IMR-90 (cell line): ENCODE data around the gene TPT1. TPM values are rescaled to one million over a fixed set of nuclear protein-coding genes. Genes with fewer than 3 reads are reported as not detected.

Experiments
- ATAC-seq: fragments of 200-7000 bp; cut with Tn5 transposase; 2 replicates; pipeline ENCODE4 v1.9.1; 2020; ENCODE audit warnings: low read depth, mild to moderate bottlenecking, moderate library complexity
- BruUV-seq: library from RNA; stranded (reverse); fragments of 400-500 nt; replicated peaks from 2 replicates; lab custom pipeline; 2021; lab: Mats Ljungman, UMichigan
- CTCF ChIA-PET: fragments of 300-600 bp; formaldehyde crosslinking; extraction: SDS; loops from one replicate; lab custom pipeline; 2021; ENCODE audit warnings: antibody characterized with exemption; lab: Yijun Ruan, JAX
- POLR2A ChIA-PET: fragments of 300-600 bp; sonication (Branson Sonifier 250); formaldehyde crosslinking; loops from one replicate; lab custom pipeline; 2022; ENCODE audit warnings: antibody characterized with exemption; ENCODE audit not compliant: unreplicated experiment; lab: Charles Lee
- DNase-seq: peaks from one replicate; pipeline ENCODE4 v3.0.0; 2013
- H2AFZ ChIP-seq: replicated peaks from 2 replicates; pipeline ENCODE3; 2013; ENCODE audit warnings: low read length, mild to moderate bottlenecking; ENCODE audit not compliant: poor library complexity
- H2AK5ac ChIP-seq: 2 replicates; pipeline ENCODE4 v1.6.1; 2013; ENCODE audit warnings: low read depth, low read length, inconsistent platforms
- H2AK9ac ChIP-seq: replicated peaks from 2 replicates; pipeline ENCODE3; 2013; ENCODE audit warnings: mild to moderate bottlenecking, low read depth, low read length, moderate library complexity; ENCODE audit not compliant: poor library complexity
- H2BK120ac ChIP-seq: 2 replicates; pipeline ENCODE4 v1.6.1; 2013; ENCODE audit warnings: low read depth, low read length, inconsistent platforms
- H2BK15ac ChIP-seq: 3 replicates; pipeline ENCODE4 v1.6.1; 2013; ENCODE audit warnings: low read depth, low read length, inconsistent platforms
- H2BK20ac ChIP-seq: 2 replicates; pipeline ENCODE4 v1.6.1; 2013; ENCODE audit warnings: low read depth, mild to moderate bottlenecking, inconsistent platforms, low read length, moderate library complexity
- H2BK5ac ChIP-seq: 2 replicates; pipeline ENCODE4 v1.6.1; 2013; ENCODE audit warnings: mild to moderate bottlenecking, low read depth, low read length, inconsistent platforms; ENCODE audit not compliant: poor library complexity, severe bottlenecking
- H3K14ac ChIP-seq: replicated peaks from 2 replicates; pipeline ENCODE4 v1.6.1; 2013; ENCODE audit warnings: low read depth, low read length, inconsistent platforms
- H3K18ac ChIP-seq: 2 replicates; pipeline ENCODE4 v1.6.1; 2013; ENCODE audit warnings: low read depth, low read length, control low read depth
- H3K23ac ChIP-seq: 2 replicates; pipeline ENCODE4 v1.6.1; 2013; ENCODE audit warnings: low read depth, low read length, inconsistent platforms
- H3K27ac ChIP-seq: 2 replicates; pipeline ENCODE4 v1.5.1; 2013; ENCODE audit warnings: mild to moderate bottlenecking, control low read depth, low read length; ENCODE audit not compliant: insufficient read depth
- H3K27me3 ChIP-seq: 2 replicates; pipeline ENCODE4 v1.6.1; 2013; ENCODE audit warnings: low read length; ENCODE audit not compliant: control insufficient read depth, insufficient read depth
- H3K36me3 ChIP-seq: 2 replicates; pipeline ENCODE4 v1.6.1; 2013; ENCODE audit warnings: low read length, mixed read lengths; ENCODE audit not compliant: control insufficient read depth, insufficient read depth
- H3K4ac ChIP-seq: 2 replicates; pipeline ENCODE4 v1.6.1; 2013; ENCODE audit warnings: low read depth, low read length, inconsistent platforms
- H3K4me1 ChIP-seq: 2 replicates; pipeline ENCODE4 v1.6.1; 2013; ENCODE audit warnings: low read length, mixed read lengths; ENCODE audit not compliant: control insufficient read depth, insufficient read depth
- H3K4me2 ChIP-seq: 2 replicates; pipeline ENCODE4 v1.6.1; 2013; ENCODE audit warnings: low read depth, mild to moderate bottlenecking, control low read depth, low read length, moderate library complexity
- H3K4me3 ChIP-seq: 2 replicates; pipeline ENCODE4 v1.5.1; 2013; ENCODE audit warnings: low read depth, mild to moderate bottlenecking, control low read depth, low read length, moderate library complexity; ENCODE audit not compliant: insufficient read depth
- H3K56ac ChIP-seq: 2 replicates; pipeline ENCODE4 v1.6.1; 2013; ENCODE audit warnings: low read length, inconsistent platforms; ENCODE audit not compliant: insufficient read depth; ENCODE audit errors: extremely low read depth
- H3K79me1 ChIP-seq, 2 experiments: 2 replicates each; pipeline ENCODE4 v1.6.1; 2013; ENCODE audit warnings: low read length in 2 of 2, inconsistent platforms in 1 of 2, low read depth in 1 of 2
- H3K9ac ChIP-seq: 2 replicates; pipeline ENCODE4 v1.6.1; 2013; ENCODE audit warnings: low read depth, low read length, control low read depth
- H3K9me1 ChIP-seq: 2 replicates; pipeline ENCODE4 v1.6.1; 2013; ENCODE audit warnings: low read length, inconsistent platforms; ENCODE audit not compliant: insufficient read depth
- H3K9me3 ChIP-seq: 2 replicates; pipeline ENCODE4 v1.6.1; 2013; ENCODE audit warnings: low read length; ENCODE audit not compliant: control insufficient read depth, insufficient read depth
- H4K20me1 ChIP-seq: 2 replicates; pipeline ENCODE4 v1.6.1; 2013; ENCODE audit warnings: low read length, inconsistent platforms; ENCODE audit not compliant: insufficient read depth
- H4K5ac ChIP-seq: 2 replicates; pipeline ENCODE4 v1.6.1; 2013; ENCODE audit warnings: mild to moderate bottlenecking, low read depth, low read length, control low read depth
- H4K8ac ChIP-seq, 2 experiments: 2 replicates each; pipeline ENCODE4 v1.6.1; 2013; ENCODE audit warnings: low read depth in 2 of 2, low read length in 2 of 2, control low read depth in 1 of 2, inconsistent platforms in 1 of 2
- H4K91ac ChIP-seq: 2 replicates; pipeline ENCODE4 v1.6.1; 2013; ENCODE audit warnings: low read depth, low read length, inconsistent platforms; ENCODE audit not compliant: insufficient read depth
- BHLHE40 ChIP-seq: fragments of 150-350 bp; IDR thresholded peaks from 2 replicates; pipeline ENCODE4 v1.6.1; 2016; ENCODE audit warnings: mild to moderate bottlenecking, low read depth, low read length
- CEBPB ChIP-seq: IDR thresholded peaks from 2 replicates; pipeline ENCODE4 v1.6.1; 2012; ENCODE audit warnings: low read depth, low read length, improper control_type of control experiment
- CHD1 ChIP-seq: IDR thresholded peaks from 2 replicates; pipeline ENCODE4 v1.6.1; 2012; ENCODE audit warnings: low read depth, low read length, improper control_type of control experiment
- FOS ChIP-seq: fragments of 150-350 bp; IDR thresholded peaks from 2 replicates; pipeline ENCODE4 v1.6.1; 2016; ENCODE audit warnings: low read depth, low read length
- MAFK ChIP-seq: IDR thresholded peaks from 2 replicates; pipeline ENCODE4 v1.6.1; 2012; ENCODE audit warnings: low read depth, low read length, improper control_type of control experiment
- MAZ ChIP-seq: IDR thresholded peaks from 2 replicates; pipeline ENCODE4 v1.6.1; 2012; ENCODE audit warnings: low read depth, mild to moderate bottlenecking, low read length, improper control_type of control experiment, moderate library complexity, borderline replicate concordance
- MXI1 ChIP-seq: IDR thresholded peaks from 2 replicates; pipeline ENCODE4 v1.6.1; 2012; ENCODE audit warnings: low read depth, mild to moderate bottlenecking, low read length, moderate library complexity, borderline replicate concordance
- NFE2L2 ChIP-seq: fragments of 150-350 bp; IDR thresholded peaks from 2 replicates; pipeline ENCODE4 v1.6.1; 2016; ENCODE audit warnings: low read depth, mild to moderate bottlenecking, low read length
- POLR2A ChIP-seq: IDR thresholded peaks from 2 replicates; pipeline ENCODE4 v1.6.1; 2012; ENCODE audit warnings: mild to moderate bottlenecking, low read depth, low read length
- RAD21 ChIP-seq: IDR thresholded peaks from 2 replicates; pipeline ENCODE4 v1.6.1; 2012; ENCODE audit warnings: low read length, improper control_type of control experiment
- RCOR1 ChIP-seq: IDR thresholded peaks from 2 replicates; pipeline ENCODE4 v1.6.1; 2012; ENCODE audit warnings: mild to moderate bottlenecking, low read length, improper control_type of control experiment; ENCODE audit not compliant: insufficient replicate concordance
- RFX5 ChIP-seq: IDR thresholded peaks from 2 replicates; pipeline ENCODE4 v1.8.0; 2012; ENCODE audit warnings: low read depth, mild to moderate bottlenecking, low read length, moderate library complexity
- SMC3 ChIP-seq: fragments of 150-350 bp; IDR thresholded peaks from 2 replicates; pipeline ENCODE4 v1.6.1; 2016; ENCODE audit warnings: low read depth, mild to moderate bottlenecking, antibody characterized with exemption, low read length, moderate library complexity
- WGBS, 2 experiments: methylation state at CpG; one replicate each; pipeline versions ENCODE4 v1.1.5 to v1.1.7; 2013; ENCODE audit warnings: missing lambda C conversion rate in 2 of 2; ENCODE audit not compliant: insufficient read length in 1 of 2; ENCODE audit errors: extremely low coverage in 2 of 2; 5-methylcytosine and 5-hydroxymethylcytosine counted together
- dilution Hi-C: fragments of 300-500 bp; cut with HindIII; formaldehyde crosslinking; loops from one replicate; pipeline ENCODE4 v1.14.3; 2018; ENCODE audit warnings: low sequenced_read_pairs; ENCODE audit not compliant: unreplicated experiment
- in situ Hi-C: fragments of 300-500 bp; cut with MboI; formaldehyde crosslinking; loops from 3 replicates; pipeline ENCODE4 v1.14.3; 2019; ENCODE audit warnings: low sequenced_read_pairs, inconsistent platforms, mixed read lengths
- intact Hi-C: fragments of 100-400 bp; cut with micrococcal nuclease; formaldehyde crosslinking; loops from 2 replicates; pipeline ENCODE4 v1.10.0; 2022
- polyA plus RNA-seq, 3 experiments: library from polyadenylated mRNA; depleted of rRNA; stranded (reverse); fragments of >200 nt; gene quantifications; 2 replicates each; pipeline ENCODE4 v1.2.3, GENCODE V29; 2012; ENCODE audit warnings: low replicate concordance in 1 of 3
- total RNA-seq: library from RNA; depleted of rRNA; stranded (reverse); fragments of >200 nt; gene quantifications from 2 replicates; pipeline ENCODE4 v1.2.3, GENCODE V29; 2012
- TF ChIP-seq, protein P1 (sequence below): conservative IDR thresholded peaks from 2 replicates; pipeline ENCODE4 v1.5.1; 2012; ENCODE audit warnings: mild to moderate bottlenecking, low read depth, low read length, improper control_type of control experiment
- TF ChIP-seq, protein P2 (sequence below): fragments of 150-350 bp; IDR thresholded peaks from 2 replicates; pipeline ENCODE4 v1.6.1; 2016; ENCODE audit warnings: low read depth, mild to moderate bottlenecking, low read length, moderate library complexity, borderline replicate concordance
- TF ChIP-seq, protein P3 (sequence below): fragments of 150-350 bp; IDR thresholded peaks from 2 replicates; pipeline ENCODE4 v1.6.1; 2017; ENCODE audit warnings: mild to moderate bottlenecking, antibody characterized with exemption, low read length, low read depth

Gene TPT1
- total and polyA plus RNA-seq, 2 of the 4 experiments (the other 2 are of a cell fraction): 1,663 to 2,665 TPM

DNA sequence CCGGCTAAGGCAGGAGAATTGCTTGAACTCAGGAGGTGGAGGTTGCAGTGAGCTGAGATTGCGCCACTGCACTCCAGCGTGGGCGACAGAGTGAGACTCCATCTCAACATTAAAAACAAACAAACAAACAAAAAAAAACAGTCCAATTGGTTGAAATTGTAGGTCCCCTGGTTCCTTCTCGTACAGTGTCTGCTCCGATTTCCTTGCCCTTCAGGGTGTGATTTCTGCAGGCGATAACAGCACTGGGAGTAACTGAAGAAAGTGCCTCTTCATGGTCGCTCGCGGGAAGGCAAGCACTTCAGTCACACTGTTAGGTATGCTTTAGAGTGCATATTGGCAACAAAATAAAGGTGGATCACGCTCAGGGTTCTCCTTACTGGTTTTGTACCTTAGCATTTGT, 39.7 kb downstream of the TPT1 start:
- Histone ChIP-seq H3K56ac (no peak overlapping the region), H3K4ac (no peak overlapping the region), H2AK9ac (no peak overlapping the region), H2BK20ac (no peak overlapping the region), H3K27ac (no peak overlapping the region), H3K36me3 (no peaks in the 10 kb centered on the region), H2BK15ac (no peak overlapping the region), H3K27me3 (no peaks in the 10 kb centered on the region), H3K79me1 (no peaks in the 10 kb centered on the region), H3K4me3 (no peak overlapping the region), H2BK120ac (no peak overlapping the region), H2AK5ac (no peak overlapping the region), H3K4me2 (no peak overlapping the region), H3K9me1 (peaks cover 12% of the 10 kb centered on the region), H4K8ac (no peak overlapping the region), H2BK5ac (no peak overlapping the region), H4K91ac (no peak overlapping the region), H4K20me1 (no peaks in the 10 kb centered on the region), H3K9me3 (no peaks in the 10 kb centered on the region), H3K4me1 (peaks cover 5% of the 10 kb centered on the region; the same call in 1 of the 2 replicates), H3K14ac (no peak overlapping the region), H3K23ac (no peak overlapping the region; the same call in 1 of the 2 replicates), H3K18ac (no peak overlapping the region), H4K5ac (no peak overlapping the region), H2AFZ (no peak overlapping the region), H3K9ac (no peak overlapping the region)
- in situ Hi-C loops: loop anchor here (25.0 kb wide), 2 partner anchors 814 to 1389 kb away; no protein-coding TSS in a partner anchor
- POLR2A ChIA-PET: no interaction called here
- CTCF ChIA-PET: interaction anchor here (0.6 to 1.5 kb wide), 2 partner anchors 7 to 249 kb away, joined by 3 to 5 read pairs; no protein-coding TSS in a partner anchor
- intact Hi-C loops: no loop called here
- BruUV-seq: no TSS peak
- TF ChIP-seq, protein P1, sequence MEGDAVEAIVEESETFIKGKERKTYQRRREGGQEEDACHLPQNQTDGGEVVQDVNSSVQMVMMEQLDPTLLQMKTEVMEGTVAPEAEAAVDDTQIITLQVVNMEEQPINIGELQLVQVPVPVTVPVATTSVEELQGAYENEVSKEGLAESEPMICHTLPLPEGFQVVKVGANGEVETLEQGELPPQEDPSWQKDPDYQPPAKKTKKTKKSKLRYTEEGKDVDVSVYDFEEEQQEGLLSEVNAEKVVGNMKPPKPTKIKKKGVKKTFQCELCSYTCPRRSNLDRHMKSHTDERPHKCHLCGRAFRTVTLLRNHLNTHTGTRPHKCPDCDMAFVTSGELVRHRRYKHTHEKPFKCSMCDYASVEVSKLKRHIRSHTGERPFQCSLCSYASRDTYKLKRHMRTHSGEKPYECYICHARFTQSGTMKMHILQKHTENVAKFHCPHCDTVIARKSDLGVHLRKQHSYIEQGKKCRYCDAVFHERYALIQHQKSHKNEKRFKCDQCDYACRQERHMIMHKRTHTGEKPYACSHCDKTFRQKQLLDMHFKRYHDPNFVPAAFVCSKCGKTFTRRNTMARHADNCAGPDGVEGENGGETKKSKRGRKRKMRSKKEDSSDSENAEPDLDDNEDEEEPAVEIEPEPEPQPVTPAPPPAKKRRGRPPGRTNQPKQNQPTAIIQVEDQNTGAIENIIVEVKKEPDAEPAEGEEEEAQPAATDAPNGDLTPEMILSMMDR: no peak
- TF ChIP-seq FOS: no peak
- no peak for TF ChIP-seq RFX5
- TF ChIP-seq POLR2A: no peak
- no peak for TF ChIP-seq CEBPB
- no peak for TF ChIP-seq MXI1
- TF ChIP-seq, protein P2, sequence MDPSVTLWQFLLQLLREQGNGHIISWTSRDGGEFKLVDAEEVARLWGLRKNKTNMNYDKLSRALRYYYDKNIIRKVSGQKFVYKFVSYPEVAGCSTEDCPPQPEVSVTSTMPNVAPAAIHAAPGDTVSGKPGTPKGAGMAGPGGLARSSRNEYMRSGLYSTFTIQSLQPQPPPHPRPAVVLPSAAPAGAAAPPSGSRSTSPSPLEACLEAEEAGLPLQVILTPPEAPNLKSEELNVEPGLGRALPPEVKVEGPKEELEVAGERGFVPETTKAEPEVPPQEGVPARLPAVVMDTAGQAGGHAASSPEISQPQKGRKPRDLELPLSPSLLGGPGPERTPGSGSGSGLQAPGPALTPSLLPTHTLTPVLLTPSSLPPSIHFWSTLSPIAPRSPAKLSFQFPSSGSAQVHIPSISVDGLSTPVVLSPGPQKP: no peak
- no peak for TF ChIP-seq CHD1
- TF ChIP-seq, protein P3, sequence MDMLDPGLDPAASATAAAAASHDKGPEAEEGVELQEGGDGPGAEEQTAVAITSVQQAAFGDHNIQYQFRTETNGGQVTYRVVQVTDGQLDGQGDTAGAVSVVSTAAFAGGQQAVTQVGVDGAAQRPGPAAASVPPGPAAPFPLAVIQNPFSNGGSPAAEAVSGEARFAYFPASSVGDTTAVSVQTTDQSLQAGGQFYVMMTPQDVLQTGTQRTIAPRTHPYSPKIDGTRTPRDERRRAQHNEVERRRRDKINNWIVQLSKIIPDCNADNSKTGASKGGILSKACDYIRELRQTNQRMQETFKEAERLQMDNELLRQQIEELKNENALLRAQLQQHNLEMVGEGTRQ: no peak
- TF ChIP-seq SMC3: no peak
- no peak for TF ChIP-seq RCOR1
- no peak for TF ChIP-seq NFE2L2
- no peak for TF ChIP-seq MAZ
- no peak for TF ChIP-seq MAFK
- TF ChIP-seq BHLHE40: no peak
- no peak for TF ChIP-seq RAD21
- ATAC-seq: no peak
- dilution Hi-C loops: no loop called here
- DNase-seq: no peak
- WGBS, 2 experiments: 80% methylated on average over 1 of the region's 11 CpGs; no CpG with 5 or more reads in 1 of the 2 experiments
